Measurements from ENCODE around the gene FBRSL1.
A peak's percentile ranks its signal among the peaks of the same experiment; 100 is the strongest.

FBRSL1 gene

GRCh38 chr12:132560614-132561426 lies 70.9 kb downstream of the FBRSL1 start:
- DNase-seq = peak; percentile 63

Data from DMS153 (cell line).